WTC11 (cell line): ENCODE measurements around the gene DUSP22.

Experiments used
- ATF1 ChIP-seq: sonication (generic); formaldehyde crosslinking; IDR thresholded peaks from 2 replicates; pipeline ENCODE4 v1.8.1; 2023; ENCODE audit warnings: mild to moderate bottlenecking, moderate library complexity, missing genetic modification reagents
- CREM ChIP-seq: sonication (generic); formaldehyde crosslinking; IDR thresholded peaks from 2 replicates; pipeline ENCODE4 v1.8.1; 2022; ENCODE audit warnings: mild to moderate bottlenecking, missing genetic modification reagents, moderate library complexity
- ESRRA ChIP-seq: sonication (generic); formaldehyde crosslinking; IDR thresholded peaks from 2 replicates; pipeline ENCODE4 v1.8.1; 2022; ENCODE audit warnings: mild to moderate bottlenecking, missing genetic modification reagents, borderline replicate concordance
- TCF7 ChIP-seq: sonication (generic); formaldehyde crosslinking; IDR thresholded peaks from 2 replicates; pipeline ENCODE4 v1.8.0; 2022; ENCODE audit warnings: mild to moderate bottlenecking, low read depth, missing genetic modification reagents, moderate library complexity
- TF ChIP-seq, protein P1 (sequence below): sonication (generic); formaldehyde crosslinking; IDR thresholded peaks from 2 replicates; pipeline ENCODE4 v1.8.0; 2023; ENCODE audit warnings: missing genetic modification reagents, mild to moderate bottlenecking, borderline replicate concordance
- TF ChIP-seq, protein P2 (sequence below): sonication (generic); formaldehyde crosslinking; conservative IDR thresholded peaks from 2 replicates; pipeline ENCODE4 v1.8.1; 2022; ENCODE audit warnings: mild to moderate bottlenecking, missing genetic modification reagents

DNA sequence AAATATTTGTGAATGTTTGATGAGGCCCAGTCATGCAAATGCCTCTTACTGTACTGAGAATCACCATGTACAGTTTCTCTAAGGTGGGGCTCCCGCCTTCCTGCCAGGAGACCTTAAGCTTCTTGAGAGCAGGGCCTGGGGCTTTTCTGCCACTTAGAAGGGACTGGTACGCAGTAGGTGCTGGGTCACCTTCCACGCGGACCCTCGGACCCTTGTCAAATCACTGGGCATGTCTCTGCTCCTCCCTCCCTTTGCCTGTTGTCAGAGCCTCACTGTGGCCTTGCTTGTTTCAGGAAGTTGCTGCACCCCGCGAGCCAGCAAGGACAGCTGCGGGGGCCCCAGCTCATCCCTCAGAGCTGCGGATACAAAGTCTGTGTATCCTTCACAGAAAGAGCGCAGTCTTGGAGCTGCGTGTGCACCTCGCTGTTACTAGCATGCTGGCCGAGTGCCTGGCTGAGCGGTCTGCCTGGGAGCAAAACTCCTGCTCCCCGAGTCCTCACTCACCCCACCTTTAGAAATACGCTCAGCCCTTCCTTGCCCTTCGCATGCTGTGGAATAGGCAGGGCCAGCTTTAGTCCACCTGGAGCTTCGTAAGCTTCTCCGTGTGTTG is 68.6 kb downstream of the DUSP22 start:
- TF ChIP-seq ATF1 (no peak), TCF7 (CRISPR knock-in tag) (no peak), CREM (CRISPR knock-in tag) (no peak), ESRRA (no peak)
- TF ChIP-seq, protein P1, sequence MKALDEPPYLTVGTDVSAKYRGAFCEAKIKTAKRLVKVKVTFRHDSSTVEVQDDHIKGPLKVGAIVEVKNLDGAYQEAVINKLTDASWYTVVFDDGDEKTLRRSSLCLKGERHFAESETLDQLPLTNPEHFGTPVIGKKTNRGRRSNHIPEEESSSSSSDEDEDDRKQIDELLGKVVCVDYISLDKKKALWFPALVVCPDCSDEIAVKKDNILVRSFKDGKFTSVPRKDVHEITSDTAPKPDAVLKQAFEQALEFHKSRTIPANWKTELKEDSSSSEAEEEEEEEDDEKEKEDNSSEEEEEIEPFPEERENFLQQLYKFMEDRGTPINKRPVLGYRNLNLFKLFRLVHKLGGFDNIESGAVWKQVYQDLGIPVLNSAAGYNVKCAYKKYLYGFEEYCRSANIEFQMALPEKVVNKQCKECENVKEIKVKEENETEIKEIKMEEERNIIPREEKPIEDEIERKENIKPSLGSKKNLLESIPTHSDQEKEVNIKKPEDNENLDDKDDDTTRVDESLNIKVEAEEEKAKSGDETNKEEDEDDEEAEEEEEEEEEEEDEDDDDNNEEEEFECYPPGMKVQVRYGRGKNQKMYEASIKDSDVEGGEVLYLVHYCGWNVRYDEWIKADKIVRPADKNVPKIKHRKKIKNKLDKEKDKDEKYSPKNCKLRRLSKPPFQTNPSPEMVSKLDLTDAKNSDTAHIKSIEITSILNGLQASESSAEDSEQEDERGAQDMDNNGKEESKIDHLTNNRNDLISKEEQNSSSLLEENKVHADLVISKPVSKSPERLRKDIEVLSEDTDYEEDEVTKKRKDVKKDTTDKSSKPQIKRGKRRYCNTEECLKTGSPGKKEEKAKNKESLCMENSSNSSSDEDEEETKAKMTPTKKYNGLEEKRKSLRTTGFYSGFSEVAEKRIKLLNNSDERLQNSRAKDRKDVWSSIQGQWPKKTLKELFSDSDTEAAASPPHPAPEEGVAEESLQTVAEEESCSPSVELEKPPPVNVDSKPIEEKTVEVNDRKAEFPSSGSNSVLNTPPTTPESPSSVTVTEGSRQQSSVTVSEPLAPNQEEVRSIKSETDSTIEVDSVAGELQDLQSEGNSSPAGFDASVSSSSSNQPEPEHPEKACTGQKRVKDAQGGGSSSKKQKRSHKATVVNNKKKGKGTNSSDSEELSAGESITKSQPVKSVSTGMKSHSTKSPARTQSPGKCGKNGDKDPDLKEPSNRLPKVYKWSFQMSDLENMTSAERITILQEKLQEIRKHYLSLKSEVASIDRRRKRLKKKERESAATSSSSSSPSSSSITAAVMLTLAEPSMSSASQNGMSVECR = no peak
- TF ChIP-seq, protein P2, sequence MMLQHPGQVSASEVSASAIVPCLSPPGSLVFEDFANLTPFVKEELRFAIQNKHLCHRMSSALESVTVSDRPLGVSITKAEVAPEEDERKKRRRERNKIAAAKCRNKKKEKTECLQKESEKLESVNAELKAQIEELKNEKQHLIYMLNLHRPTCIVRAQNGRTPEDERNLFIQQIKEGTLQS = no peak
